KBM-7 (cell line): Measurements from ENCODE around the gene ZMYM2.

Experiments used
- DNase-seq: peaks from one replicate; pipeline ENCODE4 v3.0.0-alpha.2; 2015
- in situ Hi-C: fragments of 300-500 bp; cut with MboI; formaldehyde crosslinking; loops from 2 replicates; pipeline ENCODE4 v1.14.3; 2020; ENCODE audit warnings: low sequenced_read_pairs, low pct_unique_long_range_greater_than_20kb, mixed read lengths

ZMYM2 gene

GRCh38 chr13:20080377-20081164 is 122.0 kb downstream of the ZMYM2 start:
- DNase-seq = no peak
- in situ Hi-C loops = no loop called here

GRCh38 chr13:20090349-20090748 is 131.8 kb downstream of the ZMYM2 start:
- in situ Hi-C loops = no loop called here
- DNase-seq = no peak

GRCh38 chr13:20093951-20094350 is 135.4 kb downstream of the ZMYM2 start:
- in situ Hi-C loops = no loop called here
- DNase-seq = no peak

- DNase-seq = no peak
- in situ Hi-C loops = no loop called here
Measured at GRCh38 chr13:20099319-20099718, 140.8 kb downstream of the ZMYM2 start.

- in situ Hi-C loops = no loop called here
- no peak for DNase-seq
Measured at GRCh38 chr13:20101467-20102316, 143.2 kb downstream of the ZMYM2 start.

DNA sequence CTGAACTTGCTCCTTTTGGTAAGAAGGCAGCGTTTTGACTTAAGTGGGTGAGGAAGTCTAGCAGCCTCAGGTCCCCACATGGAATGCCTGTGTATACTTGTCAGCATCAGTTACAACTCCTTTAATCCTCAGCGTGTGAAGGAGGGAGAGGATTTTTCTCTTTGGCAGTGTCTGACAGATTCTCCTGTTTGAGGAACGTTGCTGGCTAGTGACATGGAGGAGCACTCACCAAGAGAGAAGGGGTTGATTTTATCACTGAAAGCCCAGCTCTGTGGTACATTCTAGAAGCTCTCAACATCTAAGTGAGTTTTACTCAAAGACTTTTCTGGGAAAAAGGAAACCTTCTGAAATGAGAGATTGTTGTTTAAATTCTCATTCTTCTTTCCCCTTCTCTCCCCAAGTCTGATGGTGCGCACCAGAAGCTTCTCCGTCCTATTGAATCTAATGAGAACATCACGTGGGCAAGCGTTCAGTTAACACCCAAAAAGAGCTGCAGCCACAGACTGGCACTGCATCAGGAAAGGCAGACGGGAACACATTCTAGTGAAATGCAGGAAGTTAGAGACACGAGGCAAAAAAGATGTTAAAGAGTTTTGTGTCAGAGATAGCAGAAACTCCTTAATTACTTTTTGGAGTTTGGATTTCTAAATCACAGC is 144.1 kb downstream of the ZMYM2 start:
- in situ Hi-C loops = no loop called here

DNA sequence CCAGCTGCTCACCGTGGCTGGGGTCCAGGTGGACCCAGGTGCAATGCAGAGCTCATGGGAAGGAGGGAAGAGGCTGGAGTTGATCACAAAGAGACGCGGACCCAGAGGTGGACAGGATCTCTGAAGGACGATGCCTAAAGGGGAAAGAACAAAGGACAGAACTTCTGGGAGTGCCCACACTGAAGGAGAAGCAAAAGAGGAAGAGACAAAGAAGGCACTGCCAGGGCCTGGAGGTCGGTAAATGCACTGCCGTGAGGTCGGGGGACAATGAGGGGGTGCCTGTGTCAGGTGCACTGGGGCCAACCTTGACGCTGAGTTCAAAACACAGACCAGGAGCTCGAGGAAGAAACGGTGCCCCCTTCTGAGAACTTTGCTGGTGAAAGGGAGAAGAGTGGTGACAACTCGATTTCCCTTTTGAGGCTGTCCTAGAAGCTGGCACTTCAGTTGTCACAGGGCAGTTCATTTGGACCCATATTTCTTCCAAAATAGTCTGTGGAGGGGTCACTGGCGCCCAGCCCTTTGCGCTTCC is 146.7 kb downstream of the ZMYM2 start:
- in situ Hi-C loops = no loop called here
- DNase-seq = no peak

More for the DNA sequence above, 144.1 kb downstream of the ZMYM2 start:
- DNase-seq = no peak

- DNase-seq = no peak
- in situ Hi-C loops = no loop called here
Measured at GRCh38 chr13:20106742-20107141, 148.2 kb downstream of the ZMYM2 start.

- no peak for DNase-seq
- in situ Hi-C loops = no loop called here
Measured at GRCh38 chr13:20109037-20109436, 150.5 kb downstream of the ZMYM2 start.

GRCh38 chr13:20114066-20114610 is 155.6 kb downstream of the ZMYM2 start:
- in situ Hi-C loops = no loop called here
- no peak for DNase-seq

DNA sequence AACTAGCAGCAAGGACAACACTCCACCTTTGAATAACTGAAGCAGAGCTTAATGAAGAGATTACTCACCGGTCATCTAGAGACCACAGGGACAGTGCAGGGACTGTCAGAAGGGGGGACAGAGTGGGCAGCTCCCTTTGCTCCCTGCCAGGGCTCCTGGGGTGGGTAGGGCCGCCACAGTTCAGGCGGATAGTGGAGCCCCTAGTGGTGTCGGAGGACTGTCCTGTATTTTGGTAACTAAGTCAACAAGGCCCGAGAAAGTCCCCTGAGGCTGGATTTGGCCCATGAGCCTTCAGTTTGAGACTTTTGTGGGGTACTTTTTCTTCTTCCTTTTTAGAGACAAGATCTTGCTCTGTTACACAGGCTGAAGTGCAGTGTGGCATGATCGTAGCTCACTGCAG is 157.7 kb downstream of the ZMYM2 start:
- in situ Hi-C loops = no loop called here
- DNase-seq = no peak

- no peak for DNase-seq
- in situ Hi-C loops = no loop called here
Measured at GRCh38 chr13:20118268-20119140, 160.0 kb downstream of the ZMYM2 start.

GRCh38 chr13:20119960-20120359 is 161.4 kb downstream of the ZMYM2 start:
- in situ Hi-C loops = no loop called here
- DNase-seq = no peak

DNA sequence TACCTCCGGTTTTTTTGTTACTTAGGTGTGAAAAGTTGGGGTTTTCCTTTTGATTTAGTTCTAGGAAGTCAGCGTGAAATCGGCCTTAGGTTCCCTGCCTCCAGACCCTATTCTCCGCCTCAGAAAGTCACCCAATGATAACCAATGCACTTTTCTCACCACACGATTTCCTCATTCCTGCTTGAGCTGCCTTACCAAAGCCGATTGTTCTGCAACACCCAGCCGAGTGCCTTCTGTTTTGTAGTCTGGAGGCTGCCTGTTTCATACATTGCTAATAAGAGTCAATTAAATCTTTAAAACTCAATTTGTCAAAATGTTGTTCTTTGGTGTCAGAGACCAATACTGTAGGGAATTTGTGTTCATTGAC is 162.6 kb downstream of the ZMYM2 start:
- no peak for DNase-seq
- in situ Hi-C loops = no loop called here

GRCh38 chr13:20124303-20124702 is 165.8 kb downstream of the ZMYM2 start:
- in situ Hi-C loops = no loop called here
- DNase-seq = no peak

DNA sequence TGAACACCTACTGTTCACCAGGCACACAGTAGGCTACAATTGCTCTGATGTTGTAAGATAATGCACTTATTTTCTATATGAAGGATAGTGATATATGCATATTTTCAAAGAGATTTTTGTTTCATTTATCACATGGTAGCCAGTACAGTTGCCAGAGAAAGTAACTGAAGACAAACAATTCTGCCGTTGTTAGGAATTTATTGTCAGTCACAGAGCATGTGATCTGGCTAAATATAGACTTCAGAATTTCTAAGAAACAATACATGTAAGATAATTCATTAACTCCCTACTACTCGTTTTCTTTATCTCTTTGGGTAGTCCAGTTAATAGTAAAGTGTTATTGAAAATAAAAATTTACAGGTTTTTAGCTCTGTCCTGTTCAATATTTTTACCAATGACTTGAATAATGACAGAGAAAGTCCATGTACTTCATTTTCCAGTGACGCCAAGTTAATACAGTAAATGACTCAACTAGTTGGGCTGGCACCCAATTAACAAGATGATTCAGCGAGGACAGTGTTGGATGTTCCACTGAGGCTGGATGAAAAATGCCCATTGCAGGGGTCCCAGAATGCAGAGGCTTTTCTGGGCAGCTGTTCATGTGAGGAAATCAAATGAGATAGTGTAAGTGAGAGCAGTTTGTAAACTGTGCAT is 166.7 kb downstream of the ZMYM2 start:
- DNase-seq = no peak
- in situ Hi-C loops = no loop called here

- in situ Hi-C loops = no loop called here
- no peak for DNase-seq
Measured at GRCh38 chr13:20125783-20126165, 167.2 kb downstream of the ZMYM2 start.
